ENCODE results near the gene PLEKHH1.

PLEKHH1 gene

GRCh38 chr14:67510836-67511235 lies 22.3 kb upstream of the PLEKHH1 start:
- peak; percentile 14 for DNase-seq

GRCh38 chr14:67512463-67513310 lies 20.4 kb upstream of the PLEKHH1 start:
- DNase-seq: no peak

GRCh38 chr14:67513631-67514108 lies 19.4 kb upstream of the PLEKHH1 start:
- DNase-seq: no peak

- no peak for DNase-seq
These were observed 18.9 kb upstream of the PLEKHH1 start for GRCh38 chr14:67514203-67514607.

- peak; percentile 17 for DNase-seq
These were observed 18.3 kb upstream of the PLEKHH1 start for GRCh38 chr14:67514650-67515385.

GRCh38 chr14:67515386-67516079 lies 17.6 kb upstream of the PLEKHH1 start:
- DNase-seq: no peak

GRCh38 chr14:67516676-67517075 lies 16.4 kb upstream of the PLEKHH1 start:
- no peak for DNase-seq

- no peak for DNase-seq
These were observed 16.0 kb upstream of the PLEKHH1 start for GRCh38 chr14:67517083-67517482.

- no peak for DNase-seq
These were observed 13.7 kb upstream of the PLEKHH1 start for GRCh38 chr14:67519406-67519805.

GRCh38 chr14:67520482-67520881 lies 12.6 kb upstream of the PLEKHH1 start:
- no peak for DNase-seq

- DNase-seq: no peak
These were observed 10.8 kb upstream of the PLEKHH1 start for GRCh38 chr14:67522270-67522669.

GRCh38 chr14:67523764-67524633 lies 9.1 kb upstream of the PLEKHH1 start:
- DNase-seq: no peak

- no peak for DNase-seq
These were observed 8.5 kb upstream of the PLEKHH1 start for GRCh38 chr14:67524634-67524963.

GRCh38 chr14:67525389-67525788 lies 7.7 kb upstream of the PLEKHH1 start:
- no peak for DNase-seq

GRCh38 chr14:67526181-67526580 lies 6.9 kb upstream of the PLEKHH1 start:
- DNase-seq: no peak

GRCh38 chr14:67526676-67527459 lies 6.2 kb upstream of the PLEKHH1 start:
- DNase-seq: peak; percentile 42

GRCh38 chr14:67527756-67528155 lies 5.3 kb upstream of the PLEKHH1 start:
- no peak for DNase-seq

GRCh38 chr14:67528276-67528675 lies 4.8 kb upstream of the PLEKHH1 start:
- no peak for DNase-seq

- no peak for DNase-seq
These were observed 2.8 kb upstream of the PLEKHH1 start for GRCh38 chr14:67529947-67530935.

- no peak for DNase-seq
These were observed 488 bp upstream of the PLEKHH1 start for GRCh38 chr14:67532606-67532997.

- no peak for DNase-seq
These were observed 630 bp downstream of the PLEKHH1 start for GRCh38 chr14:67533754-67534085.

Measured in HCEC 1CT (cell line).